ENCODE results near the gene ALG8.
A peak's percentile ranks its signal among the peaks of the same experiment; 100 is the strongest.
"Not testable (repeated sequence)": the region's sequence is repeated elsewhere in the genome, so short reads cannot be mapped to it uniquely, and the experiment has no call there.

The ALG8 gene

DNA sequence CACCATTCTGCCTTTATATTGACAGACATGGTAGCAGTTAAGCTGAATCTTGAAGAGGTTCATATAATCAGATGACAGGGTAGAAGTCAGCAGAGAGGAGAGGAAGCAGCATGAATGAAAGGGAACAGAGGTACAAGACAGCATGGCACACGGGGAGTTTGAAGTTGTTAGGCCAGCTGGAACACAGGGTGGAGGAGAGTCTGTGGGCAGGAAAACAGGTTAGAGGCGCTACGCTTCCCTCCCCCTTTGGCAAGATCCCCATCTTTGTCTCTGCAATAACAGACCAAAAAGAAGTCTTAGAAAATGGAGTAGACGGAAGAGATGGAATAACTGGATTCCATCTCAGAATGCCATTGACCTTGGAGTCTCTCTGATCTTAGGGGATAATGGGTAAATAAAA lies 39.8 kb downstream of the ALG8 start:
- DNase-seq: no peak

DNA sequence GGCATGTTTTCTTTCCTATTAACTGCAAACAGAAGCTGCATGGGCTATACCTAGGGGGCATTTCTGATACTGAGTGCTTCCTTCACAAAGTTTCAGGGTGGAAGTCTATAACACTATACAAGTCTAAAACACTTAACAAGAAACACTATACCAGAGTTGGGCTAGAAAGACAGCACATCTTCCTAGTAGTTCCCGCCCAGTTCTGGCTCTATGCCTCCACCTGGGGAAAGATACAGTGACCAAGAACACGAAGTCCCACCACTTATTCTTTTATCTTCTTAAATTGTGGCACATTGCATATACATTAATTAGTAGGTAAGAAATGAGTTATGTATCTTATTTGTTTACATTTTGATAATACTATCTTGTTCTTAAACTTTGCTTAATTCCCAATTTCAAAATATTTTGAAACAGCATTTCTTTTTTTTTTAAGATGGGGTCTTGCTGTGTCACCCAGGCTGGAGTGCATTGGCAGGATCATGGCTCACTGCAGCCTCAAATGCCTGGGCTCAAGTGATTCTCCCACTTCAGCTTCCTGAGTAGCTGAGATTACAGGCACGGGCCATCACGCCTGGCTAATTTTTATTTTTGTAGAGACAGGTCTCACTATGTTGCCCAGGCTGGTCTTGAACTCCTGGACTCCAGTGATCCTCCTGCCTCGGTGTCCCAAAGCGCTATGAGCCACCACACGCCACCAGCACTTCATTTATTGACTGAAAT lies 41.6 kb downstream of the ALG8 start:
- DNase-seq: no peak

DNA sequence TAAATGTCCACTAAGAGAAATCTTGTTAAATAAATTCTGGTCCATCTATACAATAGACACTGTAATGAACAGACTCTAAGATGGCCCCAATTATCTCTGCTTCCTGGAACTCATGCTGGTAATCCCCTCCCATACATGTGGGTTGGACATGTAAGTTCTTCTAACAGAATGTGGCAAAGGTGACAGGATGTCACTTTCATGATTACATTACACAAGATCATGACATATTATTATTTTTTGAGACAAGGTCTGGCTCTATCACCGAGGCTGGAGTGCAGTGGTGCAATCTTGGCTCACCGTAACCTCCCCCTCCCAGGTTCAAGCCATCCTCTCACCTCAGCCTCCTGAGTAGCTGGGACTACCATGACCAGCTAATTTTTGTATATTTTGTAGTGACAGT lies 45.2 kb downstream of the ALG8 start:
- DNase-seq: no peak

DNA sequence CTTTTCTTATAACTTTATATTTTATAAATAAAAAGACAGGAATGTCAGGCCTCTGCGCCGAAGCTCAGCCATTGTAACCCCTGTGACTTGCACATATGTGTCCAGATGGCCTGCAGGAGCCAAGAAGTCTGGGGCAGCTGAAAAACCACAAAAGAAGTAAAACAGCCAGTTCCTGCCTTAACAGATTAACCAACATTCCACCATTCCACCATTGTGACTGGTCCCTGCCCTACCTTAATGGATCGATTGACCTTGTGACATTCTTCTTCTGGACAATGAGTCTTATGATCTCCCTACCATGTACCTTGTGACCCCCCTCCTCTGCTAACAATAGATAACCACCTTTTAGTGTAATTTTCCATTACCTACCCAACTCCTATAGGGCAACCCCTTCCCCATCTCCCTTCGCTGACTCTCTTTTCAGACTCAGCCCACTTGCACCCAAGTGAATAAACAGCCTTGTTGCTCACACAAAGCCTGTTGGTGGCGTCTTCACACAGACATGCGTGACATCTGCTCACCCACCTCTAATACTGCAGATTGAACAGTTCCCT lies 52.8 kb downstream of the ALG8 start:
- peak; percentile 8 for DNase-seq

DNA sequence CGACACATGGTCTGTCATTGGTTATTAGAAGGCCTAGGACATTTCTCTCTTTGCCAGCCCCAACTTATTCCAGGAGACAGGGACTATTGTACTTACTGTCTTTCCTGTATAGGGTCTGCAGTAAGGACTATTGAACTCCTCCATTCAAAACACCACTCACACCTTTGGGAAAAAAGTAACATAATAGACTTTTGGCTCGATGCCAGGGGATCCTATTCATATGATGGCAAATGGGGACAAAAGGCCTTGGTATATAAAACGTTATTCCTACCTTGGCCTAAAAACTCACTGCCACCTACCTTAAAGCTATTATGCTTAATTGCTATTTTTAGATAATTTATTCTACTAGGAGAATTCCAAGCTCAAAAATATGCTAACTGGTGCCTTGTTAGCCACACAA lies 53.5 kb downstream of the ALG8 start:
- DNase-seq: peak; percentile 61

DNA sequence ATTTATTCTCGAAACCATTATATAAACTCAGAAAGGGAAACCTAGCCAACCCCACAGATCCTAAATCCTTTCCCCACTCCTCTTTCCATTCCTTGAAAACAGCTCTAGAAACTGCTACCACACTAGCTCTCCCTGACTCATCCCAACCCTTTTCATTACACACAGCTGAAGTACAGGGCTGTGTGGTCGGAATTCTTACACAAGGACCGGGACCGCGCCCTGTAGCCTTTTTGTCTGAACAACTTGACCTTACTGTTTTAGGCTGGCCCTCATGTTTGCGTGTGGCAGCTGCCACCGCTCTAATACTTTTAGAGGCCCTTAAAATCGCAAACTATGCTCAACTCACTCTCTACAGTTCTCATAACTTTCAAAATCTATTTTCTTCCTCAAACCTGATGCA lies 54.9 kb downstream of the ALG8 start:
- not testable (repeated sequence) for DNase-seq

DNA sequence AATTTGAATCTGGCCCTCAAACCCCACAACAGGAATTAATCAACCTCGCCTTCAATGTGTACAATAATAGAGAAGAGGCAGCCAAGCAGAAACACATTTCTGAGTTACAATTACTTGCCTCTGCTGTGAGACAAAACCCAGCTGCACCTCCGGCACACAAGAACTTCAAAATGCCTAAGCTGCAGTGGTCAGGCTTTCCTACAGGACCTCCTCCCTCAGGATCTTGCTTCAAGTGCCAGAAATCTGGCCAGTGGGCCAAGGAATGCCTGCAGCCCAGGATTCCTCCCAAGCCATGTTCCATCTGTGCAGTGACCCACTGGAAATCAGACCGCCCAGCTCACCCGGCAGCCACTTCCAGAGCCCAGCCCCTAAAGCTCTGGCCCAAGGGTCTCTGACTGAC lies 56.4 kb downstream of the ALG8 start:
- no peak for DNase-seq

DNA sequence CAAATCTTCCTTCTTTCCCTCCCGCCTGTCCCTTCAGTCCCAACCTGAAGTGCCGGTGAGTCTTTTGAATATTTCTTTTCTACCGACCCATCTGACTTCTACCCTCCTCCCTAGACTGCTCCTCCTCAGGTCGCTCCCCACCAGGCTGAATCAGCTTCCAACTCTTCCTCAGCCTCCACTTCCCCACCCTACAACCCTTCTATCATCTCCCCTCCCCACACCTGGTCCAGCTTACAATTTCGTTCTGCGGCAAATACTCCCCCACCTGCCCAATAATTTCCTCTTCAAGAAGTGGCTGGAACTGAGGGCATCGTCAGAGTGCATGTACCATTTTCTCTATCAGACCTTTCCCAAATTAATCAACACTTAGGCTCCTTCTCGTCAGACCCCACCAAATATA lies 57.3 kb downstream of the ALG8 start:
- DNase-seq: no peak

DNA sequence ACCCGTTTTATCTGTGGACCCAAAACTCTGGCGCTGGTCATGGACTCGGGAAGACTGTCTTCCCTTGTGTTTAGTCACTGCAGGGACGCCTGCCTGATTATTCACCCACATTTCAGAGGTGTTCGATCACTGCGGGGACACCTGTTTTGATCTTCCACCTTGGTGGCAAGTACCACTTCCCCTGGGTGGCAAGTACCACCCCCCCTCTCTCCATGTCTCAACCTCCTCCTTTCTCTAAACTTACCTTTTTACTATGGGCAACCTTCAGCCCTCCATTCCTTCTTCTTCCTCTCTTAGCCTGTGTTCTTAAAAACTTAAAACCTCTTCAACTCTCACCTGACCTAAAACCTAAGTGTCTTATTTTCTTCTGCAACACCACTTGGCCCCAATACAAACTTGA lies 57.8 kb downstream of the ALG8 start:
- no peak for DNase-seq

DNA sequence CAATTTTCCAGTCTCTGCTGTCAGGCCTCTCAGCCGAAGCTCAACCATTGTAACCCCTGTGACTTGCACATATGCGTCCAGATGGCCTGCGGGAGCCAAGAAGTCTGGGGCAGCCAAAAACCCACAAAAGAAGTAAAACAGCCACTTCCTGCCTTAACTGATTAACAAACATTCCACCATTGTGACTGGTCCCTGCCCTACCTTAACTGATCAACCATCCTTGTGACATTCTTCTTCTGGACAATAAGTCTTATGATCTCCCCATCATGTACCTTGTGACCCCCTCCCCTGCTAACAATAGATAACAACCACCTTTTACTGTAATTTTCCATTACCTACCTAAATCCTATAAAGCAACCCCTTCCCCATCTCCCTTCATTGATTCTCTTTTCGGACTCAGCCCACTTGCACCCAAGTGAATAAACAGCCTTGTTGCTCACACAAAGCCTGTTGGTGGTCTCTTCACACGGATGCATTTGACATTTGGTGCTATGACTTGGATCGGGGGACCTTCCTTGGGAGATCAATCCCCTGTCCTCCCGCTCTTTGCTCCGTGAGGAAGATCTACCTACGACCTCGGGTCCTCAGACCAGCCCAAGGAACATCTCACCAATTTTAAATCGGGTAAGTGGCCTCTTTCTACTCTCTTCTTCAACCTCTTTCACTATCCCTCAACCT lies 58.5 kb downstream of the ALG8 start:
- no peak for DNase-seq

DNA sequence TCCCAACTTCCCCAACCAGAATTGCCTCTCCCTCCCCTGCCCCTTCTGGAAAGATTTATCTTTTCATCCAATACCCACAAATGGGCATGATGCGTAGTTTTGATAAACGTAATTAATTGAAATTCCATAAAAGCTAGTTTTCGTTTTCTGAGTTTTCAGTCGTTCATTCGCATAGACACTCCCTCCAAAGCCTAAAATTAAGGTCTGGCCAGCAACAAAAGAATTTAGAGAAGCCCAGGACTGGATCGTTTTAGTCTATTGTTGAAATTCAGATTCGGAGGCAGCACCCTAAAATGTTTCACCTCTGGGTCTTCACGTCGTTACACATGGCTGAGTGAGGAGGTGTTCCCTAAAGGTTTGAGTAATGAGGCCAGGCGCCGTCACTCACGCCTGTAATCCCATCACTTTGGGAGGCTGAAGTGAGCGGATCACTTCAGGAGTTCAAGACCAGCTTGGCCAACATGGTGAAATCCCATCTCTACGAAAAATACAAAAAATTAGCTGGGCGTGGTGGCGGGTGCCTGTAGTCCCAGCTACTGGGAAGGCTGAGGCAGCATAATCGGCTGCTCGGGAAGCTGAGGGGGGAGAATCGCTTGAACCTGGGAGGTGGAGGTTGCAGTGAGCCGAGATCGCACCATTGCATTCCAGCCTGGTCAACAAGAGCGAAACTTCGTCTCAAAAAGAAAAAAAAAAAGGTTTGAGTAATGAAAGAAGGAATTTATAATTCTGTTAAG lies 59.2 kb downstream of the ALG8 start:
- peak; percentile 23 for DNase-seq

DNA sequence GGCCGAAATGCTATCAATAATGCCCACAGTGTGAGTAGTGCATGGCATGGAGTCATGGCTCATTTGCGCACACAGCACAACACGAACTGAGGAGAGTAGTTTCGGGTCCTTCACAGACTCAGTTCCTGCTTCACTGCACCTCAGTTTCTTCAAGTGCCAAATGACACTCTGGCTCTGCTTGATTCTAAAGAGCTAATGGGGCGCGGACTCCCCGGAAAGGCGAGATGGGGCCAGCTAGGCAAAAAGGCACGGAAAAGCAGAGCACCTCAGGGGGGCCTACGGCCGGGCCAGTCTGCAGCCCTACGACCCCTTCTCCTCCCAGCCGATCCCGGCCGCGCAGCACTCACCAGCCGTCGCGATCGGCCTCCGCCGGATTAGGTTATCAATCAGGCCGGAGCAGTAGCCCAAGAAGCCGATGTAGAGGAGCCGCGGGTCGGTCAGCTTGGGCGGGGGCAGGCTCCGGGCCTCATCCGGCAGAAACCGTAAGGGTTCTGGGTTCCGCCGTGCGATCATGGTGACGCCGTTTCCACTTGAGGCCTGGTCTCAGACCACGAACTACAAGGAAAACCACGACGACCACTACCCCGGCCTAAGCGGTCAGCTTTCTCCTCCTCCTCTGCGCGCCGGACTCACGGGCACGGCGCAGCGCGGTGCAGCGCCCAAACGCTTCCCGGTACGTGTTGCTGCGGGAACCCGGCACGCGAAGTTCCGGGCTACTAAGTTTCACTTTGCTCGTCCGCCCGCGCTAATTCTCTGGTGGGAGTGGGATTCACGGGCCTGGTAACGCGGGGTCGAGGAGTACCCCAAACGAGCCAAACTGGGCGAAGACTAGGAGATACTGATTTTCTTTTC lies 60.0 kb downstream of the ALG8 start, which contains the start of gene NDUFC2:
NDUFC2 (minus strand) TSS at position 631 of the 852 bp plus-strand sequence; CDS start at position 513, 118 bp downstream.
- DNase-seq: peak; percentile 84

DNA sequence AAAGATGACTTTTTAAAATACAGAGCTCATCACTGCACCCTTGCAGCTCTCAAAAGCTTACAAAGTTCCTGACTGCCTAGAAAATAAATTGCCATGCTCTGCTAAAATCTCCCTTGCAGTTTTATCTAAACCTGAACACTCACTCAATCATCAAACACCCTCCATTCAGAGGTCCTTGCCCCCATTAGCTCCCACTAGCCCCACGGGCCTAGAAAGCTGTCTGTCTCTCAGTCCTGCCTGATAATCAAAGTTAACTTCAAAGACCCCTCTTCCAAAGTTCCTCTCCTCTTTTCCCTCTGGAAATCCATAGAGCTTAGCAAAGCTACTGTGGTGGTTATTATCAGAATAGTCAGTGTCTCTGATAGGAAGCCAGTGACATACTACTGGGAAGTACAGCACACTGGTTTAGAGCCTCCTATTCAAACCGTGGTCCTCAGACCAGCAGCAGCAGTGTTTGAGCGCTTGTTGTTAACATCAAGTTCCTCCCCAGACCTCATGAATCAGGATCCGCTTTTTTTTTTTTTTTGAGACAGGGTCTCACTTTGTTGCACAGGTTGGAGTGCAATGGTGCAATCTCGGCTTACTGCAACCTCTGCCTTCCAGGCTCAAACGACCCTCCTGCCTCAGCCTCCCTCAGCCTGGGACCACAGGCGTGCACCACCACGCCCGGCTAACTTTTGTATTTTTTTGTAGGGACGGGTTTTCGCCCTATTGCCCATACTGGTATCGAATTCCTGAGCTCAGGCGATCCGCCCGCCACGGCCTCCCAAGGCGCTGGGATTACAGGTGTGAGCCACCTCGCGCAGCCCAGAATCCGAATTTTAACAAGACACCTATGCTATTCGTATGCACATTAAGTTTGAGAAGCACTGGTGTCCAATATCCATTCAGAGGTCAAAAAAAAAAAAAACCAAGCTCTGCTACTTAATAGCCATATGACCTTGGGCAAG lies 60.9 kb downstream of the ALG8 start:
- DNase-seq: no peak

DNA sequence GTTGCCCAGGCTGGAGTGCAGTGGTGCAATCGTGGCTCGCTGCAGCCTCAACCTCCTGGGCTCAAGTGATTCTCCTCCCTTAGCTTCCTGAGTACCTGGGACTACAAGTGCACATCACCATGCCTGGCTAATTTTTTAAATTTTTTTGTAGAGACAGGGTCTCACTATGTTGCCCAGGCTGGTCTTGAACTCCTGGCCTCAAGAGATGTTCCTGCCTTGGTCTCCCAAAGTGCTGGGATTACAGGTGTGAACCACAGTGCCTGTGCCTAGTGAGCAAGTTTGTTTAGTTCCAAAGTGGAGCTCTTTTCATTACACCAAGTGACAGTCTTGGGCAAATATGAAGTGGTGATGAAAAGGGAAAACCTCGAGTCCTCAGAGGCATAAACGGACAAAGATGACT lies 61.8 kb downstream of the ALG8 start:
- DNase-seq: not testable (repeated sequence)

DNA sequence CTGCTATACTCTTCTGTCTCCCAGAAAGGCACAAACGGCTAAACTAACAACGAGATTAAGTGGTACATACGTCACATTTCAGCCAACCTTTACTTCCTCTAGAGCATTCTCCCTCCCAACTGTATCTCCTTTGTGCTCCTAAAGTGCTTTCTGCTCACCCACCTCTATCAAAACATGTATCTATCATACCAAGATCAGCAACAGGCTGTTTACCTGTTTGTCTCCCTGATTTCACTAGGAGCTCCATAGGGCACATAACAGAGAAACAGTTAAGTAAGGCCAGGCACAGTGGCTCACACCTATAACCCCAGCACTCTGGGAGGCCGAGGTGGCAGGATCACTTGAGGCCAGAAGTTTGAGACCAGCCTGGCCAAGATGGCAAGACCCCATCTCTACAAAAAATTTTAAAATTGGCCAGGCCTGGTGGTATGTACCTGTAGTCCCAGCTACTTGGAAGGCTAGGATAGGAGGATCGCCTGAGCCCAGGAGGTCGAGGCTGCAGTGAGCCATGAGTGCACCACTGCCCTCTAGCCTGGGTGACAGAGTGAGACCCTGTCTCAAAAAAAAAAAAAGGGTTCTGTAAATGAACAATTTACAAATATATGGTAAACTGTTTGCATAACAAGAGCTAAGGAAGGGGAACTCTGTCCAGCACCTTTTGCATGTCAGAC lies 62.6 kb downstream of the ALG8 start:
- no peak for DNase-seq

DNA sequence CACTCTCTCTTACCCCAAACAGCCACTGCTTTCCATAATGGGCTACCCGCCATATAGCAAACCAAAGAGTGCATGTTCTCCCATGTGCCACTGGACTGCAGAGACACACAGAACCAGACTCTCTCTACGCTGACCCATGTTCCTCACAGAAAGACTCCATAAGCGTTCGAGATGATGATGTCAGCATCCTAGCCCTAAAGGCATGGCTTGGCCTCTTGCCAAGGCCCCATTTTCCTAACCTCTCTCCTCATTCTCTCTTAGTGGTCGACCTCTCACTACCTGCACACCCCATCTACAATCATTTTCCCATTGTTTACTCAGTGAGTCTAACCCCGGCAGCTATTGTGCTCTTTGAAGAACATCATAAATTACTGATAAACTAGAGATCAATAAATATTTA lies 64.7 kb downstream of the ALG8 start:
- DNase-seq: peak; percentile 87

DNA sequence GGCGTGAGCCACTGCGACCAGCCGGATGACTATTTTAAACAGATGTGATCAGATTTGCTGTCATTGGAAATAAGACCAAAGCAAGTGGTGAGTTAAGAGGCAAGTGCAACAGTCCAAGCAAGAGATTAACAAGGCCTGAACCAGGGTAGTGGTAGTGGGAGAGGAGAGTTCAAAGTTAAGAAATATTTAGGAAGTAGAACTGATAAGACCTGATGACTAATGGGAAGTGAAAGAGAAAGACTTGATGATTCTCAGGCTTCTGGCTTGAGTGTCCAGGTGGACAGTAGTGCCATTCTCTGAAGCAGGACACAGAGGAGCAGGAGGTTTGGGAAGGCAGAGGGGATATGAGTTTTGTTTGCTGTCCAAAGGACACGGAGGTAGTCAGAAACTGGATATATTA lies 67.0 kb downstream of the ALG8 start:
- DNase-seq: no peak

DNA sequence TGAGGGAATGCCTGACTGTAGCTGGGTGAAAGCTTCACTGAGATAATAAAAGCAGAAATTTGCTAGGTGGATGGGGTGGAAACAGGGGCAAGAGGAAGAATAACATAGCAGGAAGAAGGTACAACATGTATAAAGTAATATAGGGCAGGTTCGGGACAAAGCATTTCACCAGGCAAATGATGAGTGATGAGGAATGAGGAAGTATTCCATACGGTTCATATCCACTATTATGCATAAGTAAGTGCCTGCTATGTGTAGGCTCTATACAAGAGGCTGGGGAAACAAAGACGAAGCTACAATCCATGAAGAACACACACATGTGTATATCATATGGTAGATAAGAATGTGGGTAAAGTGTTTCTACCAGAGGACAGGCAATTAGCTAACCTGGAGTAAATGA lies 67.7 kb downstream of the ALG8 start:
- no peak for DNase-seq

DNA sequence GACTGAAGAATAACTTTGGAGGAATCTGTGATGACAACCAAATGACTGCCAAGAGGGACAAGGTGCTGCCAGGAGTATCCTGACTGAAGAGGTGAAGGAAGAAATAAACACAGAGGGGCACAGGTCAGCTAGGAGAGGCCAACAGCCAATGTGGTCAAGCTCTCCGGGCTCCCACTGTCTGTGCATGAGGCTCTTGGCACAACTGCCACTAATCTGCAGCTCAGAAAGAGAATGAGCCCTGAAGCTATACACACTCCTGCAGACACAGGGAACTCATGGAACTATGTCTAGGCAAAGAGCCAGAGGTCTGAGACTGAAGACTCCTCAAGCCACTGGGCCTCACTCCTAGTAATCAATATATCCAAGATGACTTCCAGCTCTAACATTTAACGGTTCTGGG lies 68.8 kb downstream of the ALG8 start:
- DNase-seq: no peak

DNA sequence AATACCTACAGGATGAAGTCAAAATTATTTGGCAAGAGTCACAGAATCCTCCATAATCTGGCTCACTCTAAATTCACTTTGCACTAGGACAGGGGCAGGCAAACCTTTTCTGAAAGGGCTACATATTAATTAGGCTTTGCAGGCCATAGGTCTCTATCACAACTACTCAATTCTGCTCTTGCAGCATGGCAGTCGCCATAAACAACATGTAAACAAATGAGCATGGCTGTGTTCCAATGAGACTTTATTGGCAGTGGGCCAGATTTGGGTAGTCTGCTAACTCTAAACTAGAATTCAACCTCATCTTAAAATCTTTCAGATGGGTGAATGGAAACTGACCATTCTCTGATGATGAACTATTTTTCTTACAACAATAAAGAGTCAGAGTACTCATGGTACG lies 70.0 kb downstream of the ALG8 start:
- DNase-seq: no peak

DNA sequence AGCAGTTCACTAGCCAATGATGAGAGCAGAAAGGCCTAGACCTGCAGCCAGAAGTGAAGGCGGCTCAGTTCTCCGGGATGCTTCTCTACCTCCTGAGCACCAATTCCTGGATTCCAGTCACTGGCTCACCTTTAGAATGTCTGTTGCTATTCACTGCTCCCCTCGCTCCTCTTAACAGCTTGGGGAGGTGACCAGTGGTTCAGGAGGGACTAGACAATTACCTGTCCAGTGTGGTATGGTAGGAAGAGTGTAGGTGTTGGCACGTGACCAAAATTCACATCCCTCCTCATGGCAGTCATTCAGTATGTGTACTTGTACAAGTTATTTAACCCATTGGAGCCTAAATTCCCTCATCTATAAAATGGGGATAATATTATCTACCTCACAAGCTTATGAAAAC lies 71.7 kb downstream of the ALG8 start:
- DNase-seq: no peak

All from NCI-H146 (cell line).